ENCODE data around the gene EGFLAM.

The EGFLAM gene

DNA sequence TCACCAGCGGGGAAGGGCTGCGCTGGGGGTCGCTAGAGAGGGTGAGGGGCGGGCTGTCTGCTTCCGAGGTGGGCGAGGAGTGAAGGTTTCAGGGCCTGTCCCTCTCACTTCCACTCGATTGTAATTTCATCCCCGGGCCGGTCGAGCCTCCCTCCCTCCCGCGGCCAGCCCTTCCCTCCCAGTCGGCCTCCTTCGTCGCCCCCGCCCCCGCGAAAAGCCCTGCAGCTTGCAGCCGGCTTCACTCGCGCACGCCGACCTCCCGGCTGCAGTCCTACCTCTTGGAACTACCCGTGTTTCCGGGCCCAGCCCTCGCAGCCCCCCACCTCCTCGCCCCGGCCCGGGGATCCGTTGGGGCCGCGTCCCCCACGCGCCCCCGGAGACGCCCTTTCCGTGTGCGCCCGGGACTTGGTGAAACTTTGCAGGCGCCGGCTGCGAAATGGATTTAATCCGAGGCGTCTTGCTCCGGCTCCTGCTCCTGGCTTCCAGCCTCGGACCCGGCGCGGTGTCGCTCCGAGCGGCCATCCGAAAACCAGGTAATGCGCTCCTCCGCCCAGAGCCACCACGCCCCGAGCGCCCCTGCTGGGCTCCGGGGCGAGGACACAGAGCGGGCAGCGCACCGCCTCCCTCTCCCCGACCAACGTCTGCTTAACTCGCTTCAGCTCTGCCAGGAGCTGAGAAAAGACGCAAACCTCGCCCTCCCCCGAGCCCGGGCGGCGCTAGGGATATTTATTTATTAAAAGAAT is at the start of gene EGFLAM:
Gene EGFLAM (plus strand): TSS at position 241 of the 743 bp plus-strand sequence. CDS start 196 bp downstream, at position 437.
- H3K4me3 ChIP-seq (ENCODE audit: control insufficient read depth, low read depth, low read length), result peak within 1 kb of the TSS; percentile 37
- no peak for DNase-seq (ENCODE audit: low read depth)
- TF ChIP-seq, protein P1, sequence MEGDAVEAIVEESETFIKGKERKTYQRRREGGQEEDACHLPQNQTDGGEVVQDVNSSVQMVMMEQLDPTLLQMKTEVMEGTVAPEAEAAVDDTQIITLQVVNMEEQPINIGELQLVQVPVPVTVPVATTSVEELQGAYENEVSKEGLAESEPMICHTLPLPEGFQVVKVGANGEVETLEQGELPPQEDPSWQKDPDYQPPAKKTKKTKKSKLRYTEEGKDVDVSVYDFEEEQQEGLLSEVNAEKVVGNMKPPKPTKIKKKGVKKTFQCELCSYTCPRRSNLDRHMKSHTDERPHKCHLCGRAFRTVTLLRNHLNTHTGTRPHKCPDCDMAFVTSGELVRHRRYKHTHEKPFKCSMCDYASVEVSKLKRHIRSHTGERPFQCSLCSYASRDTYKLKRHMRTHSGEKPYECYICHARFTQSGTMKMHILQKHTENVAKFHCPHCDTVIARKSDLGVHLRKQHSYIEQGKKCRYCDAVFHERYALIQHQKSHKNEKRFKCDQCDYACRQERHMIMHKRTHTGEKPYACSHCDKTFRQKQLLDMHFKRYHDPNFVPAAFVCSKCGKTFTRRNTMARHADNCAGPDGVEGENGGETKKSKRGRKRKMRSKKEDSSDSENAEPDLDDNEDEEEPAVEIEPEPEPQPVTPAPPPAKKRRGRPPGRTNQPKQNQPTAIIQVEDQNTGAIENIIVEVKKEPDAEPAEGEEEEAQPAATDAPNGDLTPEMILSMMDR (IDR thresholded peaks at IDR 0.05; ENCODE audit: control insufficient read depth, insufficient read depth, low read depth, low read length, missing control alignments), result no peak

DNA sequence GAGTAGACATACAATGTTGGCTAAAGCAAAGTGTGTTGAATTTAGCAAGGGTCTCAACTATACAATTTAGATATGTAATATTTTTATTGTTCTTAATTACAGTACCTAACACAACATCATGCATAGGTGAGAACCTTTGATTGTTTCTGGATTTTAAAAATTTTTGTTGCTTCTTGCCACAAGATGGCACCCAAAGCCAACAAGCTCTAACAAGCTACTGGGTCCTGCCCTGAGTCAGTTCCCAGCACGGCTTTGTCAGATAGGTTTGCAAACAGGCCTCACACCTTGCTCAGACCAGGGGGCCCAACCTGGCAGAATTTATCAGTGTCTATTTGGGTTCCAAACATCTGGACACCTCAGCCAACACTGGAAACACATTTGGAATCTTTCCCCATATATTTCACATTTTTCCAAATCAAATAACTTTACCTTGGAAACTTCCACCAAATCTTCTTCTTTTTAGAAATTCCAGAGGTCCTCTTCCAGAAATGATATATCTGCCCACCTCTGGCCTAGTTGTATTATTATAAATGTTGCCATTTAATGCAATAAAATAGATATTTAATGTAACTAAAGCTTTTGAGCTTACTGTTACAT is 49.5 kb upstream of the EGFLAM start:
- TF ChIP-seq, protein P1 (IDR thresholded peaks at IDR 0.05; ENCODE audit: control insufficient read depth, insufficient read depth, low read depth, low read length, missing control alignments), result peak; percentile 60
- no peak overlapping the region for H3K4me3 ChIP-seq (ENCODE audit: control insufficient read depth, low read depth, low read length)
- DNase-seq (ENCODE audit: low read depth), result peak; percentile 10

DNA sequence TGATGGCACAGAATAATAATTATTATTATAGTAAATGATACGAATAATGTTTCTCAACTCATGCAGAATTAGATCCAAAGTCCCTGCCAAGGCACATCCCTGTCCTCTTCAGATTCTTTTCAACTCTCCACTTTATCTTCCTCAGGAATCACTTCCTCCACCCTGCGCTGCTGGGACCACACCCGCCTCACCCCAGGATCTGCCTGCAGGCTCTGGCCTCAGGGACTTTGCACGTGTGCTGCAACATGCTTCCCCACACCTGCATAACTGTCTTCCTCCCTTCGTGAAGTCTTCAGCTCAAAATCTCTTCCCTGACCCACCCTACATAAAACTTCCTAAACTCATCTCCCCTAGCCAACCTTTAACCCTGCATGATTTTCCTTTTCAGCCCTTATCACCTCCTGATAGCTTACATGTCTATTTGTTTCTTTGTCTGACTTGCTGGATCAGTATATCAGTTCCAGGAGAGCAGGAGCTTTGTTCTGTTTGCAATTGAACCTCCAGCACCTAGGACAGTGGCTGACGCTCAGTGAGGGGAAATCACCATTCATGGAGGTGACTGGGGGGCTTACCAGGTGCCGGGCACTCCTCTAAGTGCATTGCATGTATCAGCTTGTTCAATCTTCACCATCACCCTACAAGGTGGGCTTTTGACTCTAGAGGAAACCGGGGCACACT is 47.5 kb upstream of the EGFLAM start:
- no peak overlapping the region for H3K4me3 ChIP-seq (ENCODE audit: control insufficient read depth, low read depth, low read length)
- TF ChIP-seq, protein P1 (IDR thresholded peaks at IDR 0.05; ENCODE audit: control insufficient read depth, insufficient read depth, low read depth, low read length, missing control alignments), result no peak
- no peak for DNase-seq (ENCODE audit: low read depth)

DNA sequence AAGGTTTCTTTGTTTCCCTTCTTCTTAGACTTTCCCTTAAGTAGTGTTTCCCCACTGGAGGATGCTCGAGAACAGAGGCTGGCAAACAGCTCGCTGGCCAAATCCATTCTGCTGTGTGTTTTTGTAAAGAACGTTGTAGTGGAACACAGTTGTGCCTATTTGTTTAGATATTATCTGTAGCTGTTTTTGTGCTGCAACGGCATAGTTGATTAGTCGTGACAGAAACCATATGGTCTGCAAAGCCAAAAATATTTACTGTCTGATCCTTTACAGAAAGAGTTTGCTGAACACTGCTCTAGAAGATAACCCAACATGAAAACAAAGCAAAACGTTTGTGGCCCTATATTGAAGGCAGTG is 47.0 kb upstream of the EGFLAM start:
- TF ChIP-seq, protein P1 (IDR thresholded peaks at IDR 0.05; ENCODE audit: control insufficient read depth, insufficient read depth, low read depth, low read length, missing control alignments), result no peak
- no peak overlapping the region for H3K4me3 ChIP-seq (ENCODE audit: control insufficient read depth, low read depth, low read length)
- no peak for DNase-seq (ENCODE audit: low read depth)

DNA sequence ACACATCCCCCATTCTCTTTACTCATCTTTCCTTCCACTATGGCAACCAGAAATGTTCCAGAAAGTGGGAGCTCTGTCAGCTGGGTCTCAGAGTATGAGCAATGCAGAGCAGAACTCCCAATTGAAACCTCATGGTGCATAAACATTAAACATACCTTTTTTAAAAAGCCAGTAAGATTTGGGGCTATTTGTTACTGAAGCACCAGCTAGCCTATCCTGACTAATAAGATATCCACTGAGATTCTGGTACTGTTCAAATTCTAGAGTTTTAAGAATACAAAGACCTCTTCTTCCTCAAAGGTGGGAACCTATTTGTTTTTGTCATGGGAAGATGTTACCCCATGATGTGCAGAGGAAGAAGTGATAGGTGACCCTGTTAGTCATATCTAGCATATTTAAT is 46.1 kb upstream of the EGFLAM start:
- H3K4me3 ChIP-seq (ENCODE audit: control insufficient read depth, low read depth, low read length), result no peak overlapping the region
- no peak for DNase-seq (ENCODE audit: low read depth)
- TF ChIP-seq, protein P1 (IDR thresholded peaks at IDR 0.05; ENCODE audit: control insufficient read depth, insufficient read depth, low read depth, low read length, missing control alignments), result no peak

DNA sequence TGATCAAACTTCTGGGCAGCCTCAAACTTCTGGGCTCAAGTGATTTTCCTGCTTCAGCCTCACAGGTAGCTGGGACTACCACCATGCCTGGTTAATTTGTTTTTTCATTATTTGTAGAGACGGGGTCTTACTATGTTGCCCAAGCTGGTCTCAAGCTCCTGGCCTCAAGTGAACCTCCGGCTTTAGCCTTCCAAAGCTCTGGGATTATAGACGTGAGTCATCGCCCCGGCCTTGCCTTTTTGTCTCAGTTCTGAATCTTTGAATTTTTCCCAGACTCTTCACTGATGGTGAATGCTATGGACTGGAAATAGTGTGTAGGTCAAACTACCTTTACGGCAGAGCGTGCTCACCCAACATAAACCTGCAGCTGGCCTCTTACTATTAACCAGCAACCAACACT is 32.3 kb upstream of the EGFLAM start:
- TF ChIP-seq, protein P1 (IDR thresholded peaks at IDR 0.05; ENCODE audit: control insufficient read depth, insufficient read depth, low read depth, low read length, missing control alignments), result no peak

More for the DNA sequence above, 32.3 kb upstream of the EGFLAM start:
- no peak overlapping the region for H3K4me3 ChIP-seq (ENCODE audit: control insufficient read depth, low read depth, low read length)
- no peak for DNase-seq (ENCODE audit: low read depth)

Data from AG09309 (cell line).